SK-N-MC (cell line): ENCODE results near the gene NOTCH2.

Experiments used
- FOXP2 ChIP-seq: optimal IDR thresholded peaks from 2 replicates; pipeline ENCODE3; 2011; ENCODE audit warnings: mild to moderate bottlenecking, moderate library complexity; ENCODE audit not compliant: insufficient read depth; ENCODE audit errors: extremely low read length, control extremely low read depth
- POLR2AphosphoS5 ChIP-seq: IDR thresholded peaks from 2 replicates; pipeline ENCODE4 v1.6.1; 2012; ENCODE audit warnings: mild to moderate bottlenecking, low read depth, low read length, borderline replicate concordance

DNA sequence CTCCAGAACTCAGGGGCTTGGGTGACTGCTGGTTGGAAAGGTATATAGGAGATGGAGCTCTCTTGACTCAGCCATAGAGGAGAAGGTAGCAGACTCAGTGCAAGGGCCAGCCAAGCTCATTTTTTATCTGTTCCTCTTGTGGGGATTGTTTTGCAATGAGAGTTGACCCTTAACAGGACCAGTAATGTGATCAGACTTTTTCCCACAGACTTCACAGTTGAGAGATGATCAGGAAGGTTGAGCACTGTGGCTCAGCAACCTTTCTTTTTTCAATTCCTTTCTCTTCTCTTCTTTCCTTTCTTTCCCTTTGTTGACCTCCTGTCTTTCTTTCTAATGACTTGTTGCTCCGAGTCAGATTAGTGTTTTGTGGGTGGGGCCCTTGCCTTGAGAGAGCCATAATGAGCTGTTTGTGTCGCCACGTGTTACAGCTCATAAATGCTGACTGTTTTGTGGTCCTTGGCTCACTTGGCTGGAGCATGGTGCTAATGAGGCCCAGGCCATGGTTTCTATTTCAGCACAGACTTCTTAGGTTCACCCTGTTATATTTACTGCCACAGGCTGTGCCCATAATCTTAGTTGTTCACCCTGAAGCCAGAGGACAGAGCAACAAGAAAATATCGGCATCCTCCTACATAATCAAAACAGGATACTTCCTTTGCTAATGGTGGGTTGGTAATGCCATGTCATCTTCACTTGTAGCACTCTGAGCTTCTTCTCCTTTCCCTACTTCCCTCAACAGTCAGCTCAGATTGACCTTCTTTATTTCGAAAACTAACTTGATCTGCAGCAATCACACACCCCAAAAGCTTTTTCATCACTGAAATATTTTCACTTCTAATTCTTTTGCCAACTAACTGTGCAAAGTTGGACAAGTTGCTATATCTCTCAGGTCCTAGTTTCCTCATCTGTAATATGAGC is 187.1 kb downstream of the NOTCH2 start:
- no peak for TF ChIP-seq FOXP2
- TF ChIP-seq POLR2AphosphoS5: no peak
